ENCODE results near the gene AMBRA1.

AMBRA1 gene

DNA sequence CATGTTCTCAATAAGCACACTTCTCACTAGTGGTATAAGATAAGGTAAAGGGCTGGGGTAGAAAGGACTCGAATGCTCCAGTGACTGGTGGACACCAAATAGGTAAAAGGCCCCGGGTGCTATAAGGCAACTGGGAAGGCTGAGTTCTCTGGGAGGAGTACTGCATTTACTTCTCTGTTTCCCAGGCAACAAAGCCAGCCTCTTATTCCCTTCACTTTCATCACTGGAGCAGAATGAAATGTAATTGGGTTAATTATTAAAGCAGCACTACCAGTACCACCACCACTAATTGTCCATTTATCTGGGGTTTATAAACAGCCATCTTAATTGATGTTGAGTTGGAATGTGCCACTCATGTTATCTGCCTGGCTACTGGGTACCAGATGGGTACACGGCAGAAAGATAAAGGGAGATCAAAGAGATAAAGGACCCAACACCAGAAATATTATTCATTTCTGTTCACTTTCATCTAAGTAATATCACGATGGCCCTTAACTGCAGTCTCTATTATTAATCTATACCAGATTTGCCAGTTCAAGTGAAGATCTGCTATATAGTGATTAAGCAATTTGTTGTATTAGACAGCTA, 107.9 kb downstream of the AMBRA1 start:
- DNase-seq (ENCODE audit: insufficient read length, low spot score), result no peak
- FAIRE-seq, result no peak
- no peak for TF ChIP-seq POLR2A (IDR thresholded peaks at IDR 0.05; ENCODE audit: low read depth, low read length)

DNA sequence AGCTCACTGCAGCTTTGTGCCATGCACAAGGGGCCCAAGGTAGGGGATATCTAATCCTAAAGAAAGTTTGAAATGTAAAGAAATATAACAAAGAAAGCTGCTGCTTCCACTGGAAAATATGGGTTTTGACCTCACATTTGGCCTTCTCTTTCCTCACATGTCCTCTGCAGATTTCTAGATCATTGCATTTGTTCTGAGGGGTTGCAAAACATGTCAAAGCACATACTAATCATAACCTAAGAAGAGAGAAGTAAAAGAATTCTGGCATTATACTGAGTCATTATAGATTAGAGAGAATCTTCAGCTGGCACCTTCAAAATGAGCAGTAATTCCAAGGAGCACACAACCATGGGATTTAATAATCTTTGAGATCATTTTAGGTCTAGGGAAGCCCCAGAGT, 109.7 kb downstream of the AMBRA1 start:
- DNase-seq (ENCODE audit: insufficient read length, low spot score) (no peak), FAIRE-seq (no peak)
- no peak for TF ChIP-seq POLR2A (IDR thresholded peaks at IDR 0.05; ENCODE audit: low read depth, low read length)

- TF ChIP-seq POLR2A (IDR thresholded peaks at IDR 0.05; ENCODE audit: low read depth, low read length), result no peak
- FAIRE-seq, result no peak
- DNase-seq (ENCODE audit: insufficient read length, low spot score), result no peak
Observed at GRCh38 chr11:46480909-46481308, 112.9 kb downstream of the AMBRA1 start.

GRCh38 chr11:46480166-46480726, 113.6 kb downstream of the AMBRA1 start:
- no peak for DNase-seq (ENCODE audit: insufficient read length, low spot score)
- TF ChIP-seq POLR2A (IDR thresholded peaks at IDR 0.05; ENCODE audit: low read depth, low read length), result no peak
- FAIRE-seq, result no peak

DNA sequence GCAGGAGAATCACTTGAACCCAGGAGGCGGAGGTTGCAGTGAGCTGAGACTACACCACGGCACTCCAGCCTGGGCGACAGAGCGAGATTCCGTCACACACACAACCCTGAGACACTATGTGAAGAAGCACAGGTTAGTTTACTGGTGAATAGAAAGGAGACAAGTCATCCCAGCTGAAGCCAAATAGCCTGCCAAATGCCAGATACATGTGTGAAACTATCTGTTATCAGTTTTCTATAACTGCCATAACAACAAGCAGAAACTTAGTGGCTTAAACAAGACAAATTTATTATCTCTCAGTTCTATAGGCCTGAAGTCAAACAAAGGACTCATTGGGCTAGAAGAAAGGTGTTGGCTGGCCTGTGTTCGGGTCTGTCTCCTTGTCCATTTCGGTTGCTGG, 114.2 kb downstream of the AMBRA1 start:
- DNase-seq (ENCODE audit: insufficient read length, low spot score) (no peak), FAIRE-seq (no peak)
- TF ChIP-seq POLR2A (IDR thresholded peaks at IDR 0.05; ENCODE audit: low read depth, low read length), result no peak

- FAIRE-seq, result no peak
- no peak for DNase-seq (ENCODE audit: insufficient read length, low spot score)
Observed at GRCh38 chr11:46478196-46478595, 115.6 kb downstream of the AMBRA1 start.

DNA sequence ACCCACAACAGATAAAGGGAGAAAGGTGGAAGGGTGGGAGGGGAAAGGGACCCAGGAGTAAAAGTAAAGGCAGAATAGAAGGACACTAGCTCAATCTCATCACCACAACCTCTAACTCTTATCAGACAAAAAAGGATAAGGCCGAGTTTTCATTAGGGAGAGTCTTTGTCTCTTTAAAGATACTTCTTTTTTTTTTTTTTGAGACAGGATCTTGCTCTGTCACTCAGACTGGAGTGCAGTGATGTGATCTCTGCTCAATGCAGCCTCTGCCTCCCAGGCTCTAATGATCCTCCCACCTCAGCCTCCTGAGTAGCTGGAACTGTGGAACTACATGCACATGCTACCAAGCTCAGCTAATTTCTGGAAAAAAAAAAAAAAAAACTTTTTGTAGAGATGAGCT, 116.7 kb downstream of the AMBRA1 start:
- TF ChIP-seq POLR2A (IDR thresholded peaks at IDR 0.05; ENCODE audit: low read depth, low read length), result no peak
- FAIRE-seq (no peak), DNase-seq (ENCODE audit: insufficient read length, low spot score) (no peak)

More at GRCh38 chr11:46478196-46478595, 115.6 kb downstream of the AMBRA1 start:
- no peak for TF ChIP-seq POLR2A (IDR thresholded peaks at IDR 0.05; ENCODE audit: low read depth, low read length)

DNA sequence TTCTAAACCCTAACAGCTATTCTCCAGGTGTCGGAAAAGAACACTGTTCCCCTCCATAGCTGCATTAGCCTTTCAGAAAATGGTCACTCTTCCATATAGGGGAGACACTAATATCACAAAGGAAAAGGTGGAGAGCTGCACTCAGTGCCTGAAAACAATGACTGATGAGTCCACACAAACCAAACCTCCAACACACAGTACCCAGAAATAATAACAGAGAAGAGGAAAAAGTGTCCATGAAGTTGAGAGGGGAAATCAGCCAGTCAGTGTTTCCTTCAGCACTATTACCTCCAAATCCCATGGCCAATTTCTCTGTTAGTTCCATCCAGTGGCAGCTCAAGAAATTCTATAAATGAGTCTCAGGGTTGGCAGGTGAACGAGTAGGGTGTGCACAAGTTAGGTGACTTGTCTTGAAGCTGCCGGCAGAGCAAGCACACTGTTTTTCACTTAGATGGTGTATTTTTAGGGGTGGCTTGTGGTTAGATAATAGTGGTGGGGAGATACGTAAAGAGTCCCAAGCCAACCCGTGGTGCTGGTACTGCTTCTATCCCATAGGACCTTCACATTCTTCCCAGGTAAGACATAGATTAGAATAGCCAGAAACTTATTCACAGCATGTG, 117.8 kb downstream of the AMBRA1 start:
- TF ChIP-seq POLR2A (IDR thresholded peaks at IDR 0.05; ENCODE audit: low read depth, low read length), result no peak

DNA sequence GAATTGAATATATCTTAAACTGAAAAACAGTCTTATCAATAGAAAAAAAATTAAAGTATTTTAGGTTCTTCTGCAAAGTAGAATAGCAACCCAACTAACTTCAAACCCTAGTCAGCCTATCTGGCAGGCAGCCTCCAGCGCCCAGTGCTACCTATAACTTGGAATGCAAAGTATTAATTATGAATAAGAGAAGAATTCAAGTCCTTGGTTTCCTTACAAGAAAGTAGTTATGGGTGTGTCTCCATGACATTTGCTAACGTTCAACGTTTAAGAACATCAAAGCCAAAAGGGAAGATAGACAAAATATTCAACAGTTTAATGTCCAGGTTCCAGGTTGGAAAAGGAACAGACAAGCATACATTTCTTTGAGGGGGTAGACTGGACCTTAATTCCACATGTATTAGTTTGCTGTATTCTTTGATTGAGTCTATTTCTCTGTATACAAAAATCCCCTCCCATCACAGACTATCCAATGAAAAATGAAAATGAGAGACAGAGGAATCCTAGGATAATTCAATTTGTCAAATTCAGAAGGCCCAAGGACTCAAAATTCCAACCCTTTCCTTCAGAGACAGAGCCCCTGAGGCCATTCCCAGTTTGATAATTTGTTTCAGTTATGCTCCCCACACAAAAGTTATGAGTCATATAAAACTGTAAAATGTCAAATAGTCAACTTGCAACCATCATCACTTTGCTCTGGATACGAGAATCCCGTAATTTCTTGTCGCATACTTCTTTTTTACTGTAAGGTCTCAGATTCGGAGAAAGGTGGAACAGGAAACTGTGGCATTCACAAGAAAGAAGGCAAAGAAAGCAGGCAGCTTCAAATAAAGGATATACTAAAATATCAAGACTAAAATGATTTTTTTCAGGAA, 118.5 kb downstream of the AMBRA1 start:
- FAIRE-seq (peak; percentile 27), DNase-seq (ENCODE audit: insufficient read length, low spot score) (no peak)

More for the DNA sequence above, 117.8 kb downstream of the AMBRA1 start:
- FAIRE-seq, result no peak
- DNase-seq (ENCODE audit: insufficient read length, low spot score), result no peak

DNA sequence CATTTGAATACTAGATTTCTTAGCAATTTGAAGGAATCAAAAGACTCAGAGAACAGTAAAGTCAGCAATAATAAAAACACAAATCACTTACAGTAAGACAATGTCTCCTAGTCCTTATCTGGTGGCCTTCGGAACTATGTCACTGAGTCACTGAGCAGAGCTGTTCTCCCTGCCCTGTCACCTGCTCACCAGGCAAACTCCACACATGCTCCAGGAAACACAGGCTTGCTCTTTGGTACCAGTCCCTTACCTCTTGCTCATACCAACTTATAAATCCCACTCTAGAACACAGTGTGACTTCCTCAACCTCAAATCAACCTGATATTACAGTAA, 121.2 kb downstream of the AMBRA1 start:
- no peak for TF ChIP-seq POLR2A (IDR thresholded peaks at IDR 0.05; ENCODE audit: low read depth, low read length)
- no peak for DNase-seq (ENCODE audit: insufficient read length, low spot score)
- FAIRE-seq, result peak; percentile 20

More for the DNA sequence above, 118.5 kb downstream of the AMBRA1 start:
- no peak for TF ChIP-seq POLR2A (IDR thresholded peaks at IDR 0.05; ENCODE audit: low read depth, low read length)

DNA sequence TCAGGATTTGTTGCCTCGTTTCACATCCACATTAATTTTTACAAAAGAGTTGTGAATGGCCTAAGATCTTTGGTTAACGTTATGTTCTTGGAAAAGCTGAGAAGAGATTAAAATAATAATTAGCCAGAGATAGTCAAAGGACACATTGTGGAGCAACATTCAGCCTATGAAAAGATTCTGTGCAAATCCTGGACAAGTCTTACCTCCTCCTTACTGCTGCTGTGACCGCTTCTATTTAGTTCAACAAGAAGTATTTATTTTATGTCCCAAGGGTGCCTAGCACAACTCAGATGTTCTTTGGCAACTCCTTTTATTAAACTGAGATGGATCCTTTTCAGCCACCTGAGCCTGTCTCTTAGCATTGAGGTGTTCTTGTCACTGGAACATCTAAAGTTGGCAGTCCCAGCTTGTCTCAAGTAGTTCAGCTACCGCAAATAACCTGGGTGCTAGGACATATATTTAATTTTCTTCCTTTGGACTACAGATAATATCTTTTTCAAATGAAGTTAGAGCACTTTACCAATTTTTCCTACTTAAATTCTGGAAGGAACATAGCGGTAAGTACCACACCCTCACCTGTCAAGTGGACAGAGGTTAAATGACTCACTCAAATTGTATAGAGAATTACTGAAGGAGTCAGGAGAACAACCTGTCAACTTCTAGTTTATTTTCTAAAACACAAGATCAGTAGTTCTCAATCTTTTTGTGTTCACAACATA, 121.7 kb downstream of the AMBRA1 start:
- TF ChIP-seq POLR2A (IDR thresholded peaks at IDR 0.05; ENCODE audit: low read depth, low read length), result no peak
- DNase-seq (ENCODE audit: insufficient read length, low spot score), result no peak
- no peak for FAIRE-seq

GRCh38 chr11:46469926-46470325, 123.9 kb downstream of the AMBRA1 start:
- FAIRE-seq (no peak), DNase-seq (ENCODE audit: insufficient read length, low spot score) (no peak)
- TF ChIP-seq POLR2A (IDR thresholded peaks at IDR 0.05; ENCODE audit: low read depth, low read length), result no peak

- no peak for FAIRE-seq
- TF ChIP-seq POLR2A (IDR thresholded peaks at IDR 0.05; ENCODE audit: low read depth, low read length), result no peak
- DNase-seq (ENCODE audit: insufficient read length, low spot score), result no peak
Observed at GRCh38 chr11:46465683-46466082, 128.1 kb downstream of the AMBRA1 start.

Measured in H54 (cell line).